ENCODE results near the gene HPD. TPM values are rescaled to one million over a fixed set of nuclear protein-coding genes. Genes with fewer than 3 reads are reported as not detected.
"Not testable (repeated sequence)": the region's sequence is repeated elsewhere in the genome, so short reads cannot be mapped to it uniquely, and the experiment has no call there.

HPD gene
- total RNA-seq, 1 donor from 2014 or later, result 2.3 TPM

DNA sequence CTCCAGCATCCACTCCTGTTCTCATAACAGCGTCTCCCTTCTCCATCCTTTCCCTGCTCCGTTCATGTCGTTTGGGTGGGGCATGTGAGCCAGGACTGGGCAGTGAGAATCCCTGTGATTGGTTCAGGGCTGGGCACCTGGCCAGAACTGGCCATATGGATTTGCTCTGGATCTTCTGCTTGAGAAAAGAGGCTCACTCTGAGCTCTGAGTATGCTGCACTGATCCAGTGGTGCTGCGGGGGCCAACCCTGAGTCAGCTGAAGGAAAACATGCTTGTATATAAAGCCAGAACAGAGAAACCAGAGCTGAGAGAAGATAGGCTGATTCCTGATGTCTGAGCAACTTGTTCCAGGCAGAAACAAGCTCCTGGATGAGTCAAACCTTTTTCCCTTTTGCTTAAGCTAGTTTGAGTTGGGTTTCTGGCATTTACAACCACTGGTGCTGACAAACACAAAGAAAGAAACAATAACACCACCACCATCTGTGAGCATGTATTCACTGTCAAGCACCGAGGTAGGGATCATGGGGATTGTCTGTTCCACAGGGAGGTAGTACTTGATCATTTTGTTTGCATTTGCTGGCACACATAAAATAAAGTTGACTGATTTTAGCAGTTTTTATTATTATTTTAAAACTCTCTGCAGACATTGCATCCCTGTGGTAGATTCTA, 14.0 kb upstream of the HPD start:
- intact Hi-C loops (cut with DNase I), result no loop called here
- ATAC-seq (peak; percentile 57), DNase-seq (ENCODE audit: missing footprints) (no peak)

DNA sequence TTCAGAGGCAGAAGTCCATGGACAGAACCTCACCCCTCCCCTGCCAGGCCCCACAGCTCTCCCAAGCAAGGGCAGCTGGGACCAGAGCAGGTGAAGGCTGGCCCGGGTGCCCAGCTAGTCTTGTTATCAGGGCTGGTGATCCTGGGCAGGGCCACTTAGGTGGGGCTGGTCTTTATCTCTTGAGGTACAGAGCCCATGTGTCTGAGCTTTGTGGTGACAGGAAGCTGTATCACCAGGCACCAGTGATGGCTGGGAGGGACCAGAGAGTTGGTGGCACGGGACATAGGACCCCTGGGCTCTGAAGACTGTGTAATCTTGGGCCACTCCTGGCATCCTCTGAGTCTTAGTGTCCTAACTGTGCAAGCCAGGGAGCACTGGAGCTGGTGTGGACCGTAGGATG, 12.8 kb upstream of the HPD start:
- DNase-seq (ENCODE audit: missing footprints), result no peak
- intact Hi-C loops (cut with DNase I), result no loop called here

DNA sequence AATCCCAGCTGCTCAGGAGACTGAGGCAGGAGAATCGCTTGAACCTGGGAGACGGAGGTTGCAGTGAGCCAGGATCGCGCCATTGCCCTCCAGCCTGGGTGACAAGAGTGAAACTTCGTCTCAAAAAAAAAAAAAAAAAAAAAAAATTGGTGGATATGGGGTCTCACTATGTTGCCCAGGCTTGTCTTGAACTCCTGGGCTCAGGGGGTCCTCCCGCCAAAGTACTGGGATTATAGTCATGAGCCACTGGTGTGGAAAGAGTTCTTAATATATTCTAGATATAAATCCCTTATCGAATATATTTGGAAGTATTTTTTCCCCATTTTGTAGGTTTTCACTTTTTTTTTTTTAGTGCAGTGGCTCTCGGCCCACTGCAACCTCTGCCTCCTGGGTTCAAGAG, 10.6 kb upstream of the HPD start:
- ATAC-seq; DNase-seq (ENCODE audit: missing footprints); intact Hi-C loops (cut with DNase I): not testable (repeated sequence)

More for the DNA sequence above, 12.8 kb upstream of the HPD start:
- ATAC-seq, result no peak

DNA sequence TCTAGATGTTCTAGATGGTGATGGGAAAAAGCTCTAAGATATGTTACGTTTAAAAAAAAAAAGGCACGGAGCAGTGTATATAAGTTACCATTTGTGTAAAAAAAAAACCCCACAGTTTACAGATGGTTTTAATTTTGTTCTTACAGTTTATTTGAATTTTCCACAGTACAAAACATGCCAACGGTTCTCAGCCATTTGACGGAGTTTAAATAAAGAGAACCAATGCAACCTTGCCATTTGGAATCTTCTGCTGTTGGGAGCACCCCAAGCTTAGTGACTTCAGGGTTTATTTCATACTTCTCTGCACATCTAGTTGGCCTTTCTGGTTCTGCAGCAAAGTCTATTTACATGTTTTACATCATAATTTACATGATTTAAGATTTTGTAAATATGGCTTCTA, 7.7 kb upstream of the HPD start:
- ATAC-seq (no peak), DNase-seq (ENCODE audit: missing footprints) (no peak)
- intact Hi-C loops (cut with DNase I), result no loop called here

GRCh38 chr12:121861636-121862254, 3.1 kb upstream of the HPD start:
- intact Hi-C loops (cut with DNase I), result no loop called here
- ATAC-seq, result no peak

DNA sequence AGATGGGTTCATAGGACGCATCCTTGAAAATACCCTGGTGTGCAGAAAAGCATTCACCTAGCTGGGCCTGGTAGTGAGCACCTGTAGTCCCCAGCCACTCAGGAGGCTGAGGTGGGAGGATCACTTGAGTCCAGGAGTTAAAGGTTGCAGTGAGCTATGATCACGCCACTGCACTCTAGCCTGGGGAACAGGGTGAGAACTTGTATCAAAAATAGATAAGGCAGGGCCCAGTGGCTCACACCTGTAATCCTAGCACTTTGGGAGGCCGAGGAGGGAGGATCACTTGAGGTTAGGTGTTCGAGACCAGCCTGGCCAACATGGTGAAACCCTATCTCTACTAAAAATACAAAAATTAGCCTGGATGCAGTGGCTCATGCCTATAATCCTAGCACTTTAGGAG, 2.0 kb upstream of the HPD start:
- DNase-seq (ENCODE audit: missing footprints); intact Hi-C loops (cut with DNase I); ATAC-seq: not testable (repeated sequence)

More at GRCh38 chr12:121861636-121862254, 3.1 kb upstream of the HPD start:
- DNase-seq (ENCODE audit: missing footprints), result no peak

GRCh38 chr12:121860257-121860656, 1.6 kb upstream of the HPD start:
- ATAC-seq, result no peak
- DNase-seq (ENCODE audit: missing footprints), result no peak
- intact Hi-C loops (cut with DNase I), result no loop called here

DNA sequence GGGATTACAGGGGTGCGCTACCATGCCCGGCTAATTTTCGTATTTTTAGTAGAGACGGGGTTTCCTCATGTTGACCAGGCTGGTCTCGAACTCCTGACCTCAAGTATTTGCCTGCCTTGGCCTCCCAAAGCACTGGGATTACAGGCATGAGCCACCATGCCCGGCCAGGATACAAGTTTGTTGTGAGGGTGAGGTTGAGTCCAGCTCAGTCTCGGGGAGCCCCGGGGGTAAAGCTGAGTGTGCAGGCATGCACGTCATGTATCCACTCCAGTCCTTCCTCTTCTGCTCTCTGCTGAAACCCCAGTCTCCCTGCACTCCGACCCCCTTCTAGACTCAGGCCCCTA, 369 bp downstream of the HPD start:
- intact Hi-C loops (cut with DNase I), result no loop called here
- ATAC-seq, result no peak

DNA sequence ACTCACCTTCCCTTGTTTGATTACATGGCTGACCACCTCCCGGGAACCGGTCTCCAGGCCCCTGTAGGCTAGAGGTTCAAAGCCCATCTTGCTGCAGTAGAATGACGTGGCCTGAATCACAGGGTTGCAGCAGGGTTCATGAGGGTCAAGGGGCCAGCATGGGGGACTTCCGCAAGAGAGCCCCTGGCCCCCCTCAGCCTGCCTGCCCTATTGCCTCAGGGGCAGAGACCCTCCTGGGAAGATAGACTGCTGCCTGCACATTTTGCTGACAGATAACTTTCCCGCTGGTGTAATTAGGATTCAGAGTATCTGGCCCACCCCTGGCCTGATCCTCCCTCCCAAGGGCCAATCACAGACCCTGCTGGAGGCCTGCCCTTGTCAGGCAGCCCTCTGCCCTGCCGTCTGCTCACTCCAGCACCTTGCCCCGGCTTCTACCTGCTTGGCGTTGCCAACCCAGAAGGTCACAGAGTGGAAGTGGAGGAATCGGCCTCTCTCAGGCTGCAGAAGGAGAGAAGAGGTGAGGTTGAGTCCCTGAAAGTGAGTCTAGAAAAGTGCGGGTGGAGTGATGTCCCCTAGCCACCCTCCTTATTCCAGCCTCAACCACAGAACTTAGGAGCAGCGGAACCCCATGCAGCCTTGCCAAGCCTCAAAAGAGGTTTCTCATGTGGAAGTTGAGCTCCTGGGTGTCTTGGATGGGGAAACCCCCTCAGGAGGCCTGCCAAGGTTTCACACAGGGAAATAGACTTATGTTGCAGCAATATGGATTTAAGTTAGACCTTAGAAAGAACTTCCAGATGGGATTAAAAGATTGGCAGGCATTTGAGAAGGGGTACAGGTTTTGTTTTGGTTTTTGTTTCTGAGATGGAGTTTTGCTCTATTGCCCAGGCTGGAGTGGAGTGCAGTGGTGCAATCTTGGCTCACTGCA, 1.1 kb downstream of the HPD start:
- ATAC-seq (no peak), DNase-seq (ENCODE audit: missing footprints) (no peak)
- intact Hi-C loops (cut with DNase I), result no loop called here

More for the DNA sequence above, 369 bp downstream of the HPD start:
- no peak for DNase-seq (ENCODE audit: missing footprints)

DNA sequence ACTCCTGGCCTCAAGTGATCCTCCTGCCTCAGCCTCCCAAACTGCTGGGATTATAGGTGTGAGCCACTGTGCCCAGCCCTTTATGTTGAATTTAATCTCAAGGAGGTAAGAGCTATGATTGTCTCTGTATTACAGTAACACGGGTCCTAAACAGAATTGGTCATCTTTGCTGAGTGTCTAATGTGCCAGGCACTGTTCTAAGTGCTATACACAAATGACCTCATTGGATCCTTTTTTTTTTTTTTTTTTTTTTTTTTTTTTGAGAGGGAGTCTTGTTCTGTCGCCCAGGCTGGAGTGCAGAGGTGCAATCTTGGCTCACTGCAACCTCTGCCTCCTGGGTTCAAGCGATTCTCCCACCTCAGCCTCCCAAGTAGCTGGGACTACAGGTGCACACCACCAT, 6.3 kb downstream of the HPD start:
- DNase-seq (ENCODE audit: missing footprints); ATAC-seq; intact Hi-C loops (cut with DNase I): not testable (repeated sequence)

DNA sequence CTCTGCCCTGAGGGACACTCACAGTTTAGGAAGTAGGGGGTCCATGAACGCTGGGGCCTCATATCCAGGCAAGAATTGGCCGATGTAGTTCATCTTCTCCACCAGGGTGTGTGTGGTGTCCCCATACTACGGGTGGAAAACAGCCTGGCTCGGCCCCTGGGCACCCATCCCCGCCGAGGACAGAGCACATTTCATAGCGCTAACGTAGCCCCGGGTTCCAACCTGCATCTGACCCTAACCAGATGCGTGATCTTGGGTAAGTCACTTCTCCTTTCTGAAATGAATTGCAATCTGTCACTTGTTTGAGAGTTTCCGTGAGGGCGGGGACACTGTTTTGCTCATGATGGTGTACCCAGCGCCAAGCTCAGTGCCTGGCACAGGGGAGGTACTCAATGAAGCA, 9.0 kb downstream of the HPD start:
- no peak for ATAC-seq
- no peak for DNase-seq (ENCODE audit: missing footprints)
- intact Hi-C loops (cut with DNase I), result no loop called here

DNA sequence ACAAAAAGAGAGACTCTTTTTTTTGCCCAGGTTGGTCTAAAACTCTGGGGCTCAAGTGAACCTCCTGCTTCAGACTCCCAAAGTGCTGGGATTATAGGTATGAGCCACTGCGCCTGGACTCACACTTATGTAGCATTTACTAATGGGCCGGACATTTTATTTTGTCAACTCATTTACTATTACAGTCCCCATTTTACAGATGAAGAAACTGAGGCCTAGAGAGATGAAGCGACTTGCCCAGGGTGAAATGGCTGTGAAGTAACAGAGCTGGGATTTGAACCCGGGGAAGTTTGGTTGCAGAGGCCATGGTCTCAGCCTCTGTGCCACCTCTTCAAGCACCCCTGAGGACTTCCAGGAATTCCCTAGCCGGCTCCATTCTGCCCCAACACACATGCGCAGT, 9.4 kb downstream of the HPD start:
- intact Hi-C loops (cut with DNase I), result no loop called here
- DNase-seq (ENCODE audit: missing footprints) (no peak), ATAC-seq (no peak)

DNA sequence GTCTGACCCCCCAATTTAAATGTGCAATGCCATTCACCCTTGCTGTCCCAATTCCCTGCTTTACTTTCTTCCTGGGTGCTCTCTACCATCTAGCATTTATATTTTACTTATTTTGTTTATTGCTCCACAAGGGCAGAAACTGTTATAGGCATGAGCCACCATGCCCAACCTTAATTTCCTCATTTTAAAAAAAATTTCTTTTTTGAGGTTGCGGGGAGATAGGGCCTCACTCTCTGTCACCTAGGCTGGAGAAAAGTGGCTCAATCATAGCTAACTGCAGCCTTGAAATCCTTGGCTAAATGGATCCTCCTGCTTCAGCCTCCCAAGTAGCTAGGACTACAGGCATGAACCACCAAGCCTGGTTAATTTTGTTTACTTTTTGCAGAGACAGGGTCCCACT, 13.0 kb downstream of the HPD start:
- ATAC-seq (no peak), DNase-seq (ENCODE audit: missing footprints) (no peak)
- intact Hi-C loops (cut with DNase I), result no loop called here

- intact Hi-C loops (cut with DNase I), result no loop called here
- ATAC-seq, result no peak
- no peak for DNase-seq (ENCODE audit: missing footprints)
These were observed 15.2 kb downstream of the HPD start for GRCh38 chr12:121843236-121843982.

DNA sequence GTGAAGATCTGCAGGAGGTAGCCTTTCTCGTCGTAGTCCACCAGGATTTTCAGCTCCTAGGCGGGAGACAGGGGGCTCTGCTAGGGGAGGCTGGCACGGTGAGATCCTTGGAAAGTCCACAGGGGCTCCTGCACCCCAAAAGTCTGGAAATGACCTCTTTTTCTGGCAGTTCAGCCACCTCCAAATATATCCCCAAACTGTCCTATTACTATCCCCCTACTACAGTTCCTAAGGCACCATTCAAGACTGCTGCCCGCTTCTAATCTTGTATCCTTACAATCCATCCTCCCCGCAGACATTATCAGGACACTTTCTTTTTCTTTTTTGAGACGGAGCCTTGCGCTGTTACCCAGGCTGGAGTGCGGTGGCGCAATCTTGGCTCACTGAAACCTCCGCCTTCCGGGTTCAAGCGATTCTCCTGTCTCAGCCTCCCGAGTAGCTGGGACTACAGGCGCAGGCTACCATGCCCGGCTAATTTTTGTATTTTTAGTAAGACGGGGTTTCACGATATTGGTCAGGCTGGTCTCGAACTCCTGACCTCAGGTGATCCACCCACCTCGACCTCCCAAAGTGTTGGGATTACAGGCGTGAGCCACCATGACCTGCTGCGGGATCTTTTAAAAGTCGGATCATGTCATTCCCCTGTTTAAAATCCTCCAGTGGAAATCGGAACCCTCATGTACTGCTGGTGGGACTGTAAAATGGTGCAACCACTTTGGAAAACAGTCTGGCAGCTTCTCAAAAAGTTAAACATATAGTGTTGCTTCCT, 18.5 kb downstream of the HPD start:
- ATAC-seq, result no peak
- DNase-seq (ENCODE audit: missing footprints), result no peak
- intact Hi-C loops (cut with DNase I), result loop anchor here (10.0 kb wide), 1 partner anchor 45 kb away; the partner anchor contains the start of gene PSMD9

DNA sequence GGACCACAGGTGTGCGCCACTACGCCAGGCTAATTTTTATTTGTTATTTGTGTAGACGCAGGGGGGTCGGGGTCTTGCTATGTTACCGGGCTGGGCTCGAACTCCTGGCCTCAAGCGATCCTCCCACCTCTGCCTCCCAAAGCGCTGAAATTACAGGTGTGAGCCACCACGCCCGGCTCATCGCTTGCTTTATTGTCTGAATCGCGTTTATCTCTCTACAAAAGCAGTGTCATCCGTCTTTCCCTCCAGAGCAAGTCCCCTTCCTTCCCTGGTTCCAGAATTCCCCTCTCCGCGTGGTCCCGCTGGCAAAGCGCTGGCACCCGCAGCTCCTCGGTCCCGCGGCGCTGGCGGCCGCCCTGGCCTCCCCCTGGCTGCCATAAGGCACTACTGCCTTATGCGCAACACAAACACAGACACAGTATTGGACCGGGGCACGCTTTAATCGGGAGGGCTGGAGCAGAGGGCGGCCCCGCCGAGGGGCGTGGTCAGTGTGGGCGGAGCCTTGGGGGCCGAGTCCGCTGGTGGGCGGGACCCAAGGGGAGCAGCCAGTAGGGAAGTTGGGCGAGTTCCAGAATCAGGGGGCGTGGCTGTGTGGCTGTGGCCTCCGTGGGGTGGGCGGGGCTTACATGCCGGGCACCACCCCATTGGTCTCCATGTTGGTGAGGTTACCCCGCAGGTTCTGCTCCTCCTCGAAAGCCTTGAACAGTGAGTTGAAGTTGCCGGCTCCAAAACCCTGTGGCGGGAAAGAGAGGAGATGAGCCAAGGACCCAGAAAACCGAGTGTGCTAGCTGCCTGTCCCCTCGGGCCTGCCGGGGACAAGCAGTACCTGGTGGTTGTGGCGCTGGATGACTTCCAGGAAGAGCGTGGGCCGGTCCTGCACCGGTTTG, 19.3 kb downstream of the HPD start:
- peak; percentile 100 for DNase-seq (ENCODE audit: missing footprints)
- peak; percentile 99 for ATAC-seq
- intact Hi-C loops (cut with DNase I), result loop anchor here (10.0 kb wide), 1 partner anchor 45 kb away; the partner anchor contains the start of gene PSMD9

GRCh38 chr12:121838126-121838525, 20.5 kb downstream of the HPD start:
- intact Hi-C loops (cut with DNase I), result loop anchor here (10.0 kb wide), 1 partner anchor 47 kb away; the partner anchor contains the start of gene PSMD9
- ATAC-seq, result no peak

More at GRCh38 chr12:121838126-121838525, 20.5 kb downstream of the HPD start:
- DNase-seq (ENCODE audit: missing footprints), result no peak
